Skeletal muscle tissue (tissue), 4 donors: ENCODE measurements around the gene MEIOB. TPM values are rescaled to one million over a fixed set of nuclear protein-coding genes. Genes with fewer than 3 reads are reported as not detected.

Source experiments
- H3K27ac ChIP-seq: one replicate; pipeline ENCODE4 v1.7.0; 2013; ENCODE audit warnings: mild to moderate bottlenecking, low read depth, low read length, inconsistent platforms
- H3K27me3 ChIP-seq, 3 donors: one replicate each; pipeline ENCODE4 v1.7.0; 2013; ENCODE audit warnings: low read length in 3 of 3; ENCODE audit not compliant: control insufficient read depth in 3 of 3, insufficient read depth in 3 of 3
- H3K36me3 ChIP-seq, 3 donors: one replicate each; pipeline ENCODE4 v1.7.0; 2013; ENCODE audit warnings: low read length in 3 of 3; ENCODE audit not compliant: control insufficient read depth in 3 of 3, insufficient read depth in 3 of 3
- H3K4me1 ChIP-seq, 3 donors: one replicate each; pipeline ENCODE4 v1.7.0; 2013; ENCODE audit warnings: low read length in 3 of 3, mild to moderate bottlenecking in 3 of 3; ENCODE audit not compliant: control insufficient read depth in 3 of 3, insufficient read depth in 3 of 3
- H3K4me3 ChIP-seq, 3 donors: one replicate each; pipeline ENCODE4 v1.7.0; 2013; ENCODE audit warnings: low read length in 3 of 3
- H3K9ac ChIP-seq, 3 donors: one replicate each; pipeline ENCODE4 v1.7.0; 2013; ENCODE audit warnings: low read length in 3 of 3, mild to moderate bottlenecking in 3 of 3, moderate library complexity in 2 of 3, low read depth in 1 of 3
- H3K9me3 ChIP-seq, 3 donors: one replicate each; pipeline ENCODE4 v1.7.0; 2013; ENCODE audit warnings: low read length in 3 of 3; ENCODE audit not compliant: control insufficient read depth in 3 of 3
- total RNA-seq: library from RNA; depleted of rRNA; stranded (reverse); fragments of >200 nt; gene quantifications from one replicate; pipeline ENCODE4 v1.2.3, GENCODE V29; 2014
- donor health status: Osteomylitis.

The MEIOB gene
- total RNA-seq, 1 donor from 2014 or later, result under 0.01 TPM

GRCh38 chr16:1832838-1833454 lies 39.0 kb downstream of the MEIOB start:
- Histone ChIP-seq H3K27ac (no peak overlapping the region), H3K9me3 (no peaks in the 10 kb centered on the region), H3K4me1 (peaks cover 17 to 22% (median 21%) of the 10 kb centered on the region in 3 donors), H3K4me3 (no peak overlapping the region), H3K9ac (no peak overlapping the region), H3K36me3 (peaks cover 4 to 13% (median 11%) of the 10 kb centered on the region in 3 donors), H3K27me3 (no peaks in the 10 kb centered on the region)

- Histone ChIP-seq H3K27me3 (no peaks in the 10 kb centered on the region), H3K27ac (no peak overlapping the region), H3K9me3 (no peaks in the 10 kb centered on the region), H3K36me3 (peaks cover 6 to 13% (median 11%) of the 10 kb centered on the region in 3 donors), H3K4me3 (no peak overlapping the region), H3K9ac (no peak overlapping the region), H3K4me1 (peaks cover 24 to 32% (median 29%) of the 10 kb centered on the region in 3 donors)
Observed at GRCh38 chr16:1831186-1832075, 40.5 kb downstream of the MEIOB start.

GRCh38 chr16:1830213-1830612 lies 41.8 kb downstream of the MEIOB start:
- Histone ChIP-seq H3K27ac (no peak overlapping the region), H3K9ac (no peak overlapping the region), H3K27me3 (no peaks in the 10 kb centered on the region), H3K4me1 (peaks cover 31 to 39% (median 36%) of the 10 kb centered on the region in 3 donors), H3K36me3 (peaks cover 6 to 13% (median 11%) of the 10 kb centered on the region in 3 donors), H3K9me3 (no peaks in the 10 kb centered on the region), H3K4me3 (no peak overlapping the region)

GRCh38 chr16:1828645-1829410 lies 43.1 kb downstream of the MEIOB start:
- Histone ChIP-seq H3K27me3 (no peaks in the 10 kb centered on the region), H3K27ac (no peak overlapping the region), H3K36me3 (peaks cover 6 to 13% (median 11%) of the 10 kb centered on the region in 3 donors), H3K4me3 (peak overlapping the region; percentile 12 to 100 (median 94)), H3K4me1 (peaks cover 43 to 53% (median 44%) of the 10 kb centered on the region in 3 donors), H3K9me3 (no peaks in the 10 kb centered on the region), H3K9ac (peak overlapping the region in 1 of 3 donors; percentile 43)

GRCh38 chr16:1826691-1827573 lies 45.0 kb downstream of the MEIOB start, which contains the start of the genes FAHD1 and HAGH:
Gene FAHD1, plus strand, starts transcription at chr16:1827206. Its CDS starts 33 bp downstream, at chr16:1827239.
Gene HAGH, minus strand, starts transcription at chr16:1826825. Its CDS starts 38 bp downstream, at chr16:1826787.
- Histone ChIP-seq H3K36me3 (peaks cover 16 to 23% (median 21%) of the 10 kb centered on the region in 3 donors), H3K27ac (peak within 1 kb of the TSS; percentile 60), H3K27me3 (no peaks in the 10 kb centered on the region), H3K9ac (peak within 1 kb of the TSS; percentile 76 to 93 (median 90)), H3K4me3 (peak within 1 kb of the TSS; percentile 94 to 100 (median 95)), H3K9me3 (no peaks in the 10 kb centered on the region), H3K4me1 (peaks cover 44 to 57% (median 47%) of the 10 kb centered on the region in 3 donors)

- peak overlapping the region; percentile 80 to 100 (median 95) for H3K4me3 ChIP-seq
- peaks cover 44 to 57% (median 47%) of the 10 kb centered on the region in 3 donors for H3K4me1 ChIP-seq
- peak overlapping the region; percentile 45 for H3K27ac ChIP-seq
- H3K9me3 ChIP-seq, result no peaks in the 10 kb centered on the region
- no peaks in the 10 kb centered on the region for H3K27me3 ChIP-seq
- peak overlapping the region; percentile 76 to 93 (median 84) for H3K9ac ChIP-seq
- peaks cover 20 to 26% (median 24%) of the 10 kb centered on the region in 3 donors for H3K36me3 ChIP-seq
Observed at GRCh38 chr16:1825864-1826690, 45.9 kb downstream of the MEIOB start.

GRCh38 chr16:1825381-1825863 lies 46.5 kb downstream of the MEIOB start:
- Histone ChIP-seq H3K9me3 (no peaks in the 10 kb centered on the region), H3K9ac (peak overlapping the region; percentile 76 to 93 (median 84)), H3K4me3 (peak overlapping the region; percentile 80 to 100 (median 95)), H3K36me3 (peaks cover 26 to 32% (median 26%) of the 10 kb centered on the region in 3 donors), H3K27me3 (no peaks in the 10 kb centered on the region), H3K27ac (peak overlapping the region; percentile 45), H3K4me1 (peaks cover 44 to 56% (median 46%) of the 10 kb centered on the region in 3 donors)

- Histone ChIP-seq H3K4me3 (no peak overlapping the region), H3K27ac (no peak overlapping the region), H3K27me3 (no peaks in the 10 kb centered on the region), H3K36me3 (peaks cover 27 to 35% (median 29%) of the 10 kb centered on the region in 3 donors), H3K9ac (peak overlapping the region; percentile 53 to 68 (median 57)), H3K9me3 (no peaks in the 10 kb centered on the region), H3K4me1 (peaks cover 32 to 42% (median 34%) of the 10 kb centered on the region in 3 donors)
Observed at GRCh38 chr16:1823821-1824220, 48.1 kb downstream of the MEIOB start.
